ENCODE data around the gene SOX21. TPM values are rescaled to one million over a fixed set of nuclear protein-coding genes. Genes with fewer than 3 reads are reported as not detected.

Gene SOX21
- total and polyA plus RNA-seq, 2 of the 8 experiments (the other 6 are each of a cell fraction or from before 2014, with no cell fraction given): 3.9 TPM

DNA sequence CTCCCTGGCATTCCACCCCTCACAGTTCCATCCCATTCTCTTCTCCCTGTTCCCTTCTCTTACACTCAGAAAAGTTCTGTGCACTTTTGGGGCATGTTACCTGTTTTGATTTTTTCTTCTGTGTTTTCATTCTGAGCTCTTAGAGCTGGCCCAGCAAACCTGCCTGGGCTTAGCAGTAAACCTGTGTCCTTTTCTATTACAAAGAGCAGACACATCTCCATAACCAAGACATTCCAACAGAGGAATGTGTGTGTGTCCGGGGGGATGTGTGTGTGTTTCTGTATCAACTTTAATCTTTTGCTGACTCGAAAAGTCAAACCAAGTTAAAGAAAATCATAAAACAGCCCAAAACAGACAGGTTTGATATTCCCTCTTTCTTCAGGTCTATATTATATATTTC, 49.1 kb upstream of the SOX21 start (continued):
- TF ChIP-seq, protein P1, sequence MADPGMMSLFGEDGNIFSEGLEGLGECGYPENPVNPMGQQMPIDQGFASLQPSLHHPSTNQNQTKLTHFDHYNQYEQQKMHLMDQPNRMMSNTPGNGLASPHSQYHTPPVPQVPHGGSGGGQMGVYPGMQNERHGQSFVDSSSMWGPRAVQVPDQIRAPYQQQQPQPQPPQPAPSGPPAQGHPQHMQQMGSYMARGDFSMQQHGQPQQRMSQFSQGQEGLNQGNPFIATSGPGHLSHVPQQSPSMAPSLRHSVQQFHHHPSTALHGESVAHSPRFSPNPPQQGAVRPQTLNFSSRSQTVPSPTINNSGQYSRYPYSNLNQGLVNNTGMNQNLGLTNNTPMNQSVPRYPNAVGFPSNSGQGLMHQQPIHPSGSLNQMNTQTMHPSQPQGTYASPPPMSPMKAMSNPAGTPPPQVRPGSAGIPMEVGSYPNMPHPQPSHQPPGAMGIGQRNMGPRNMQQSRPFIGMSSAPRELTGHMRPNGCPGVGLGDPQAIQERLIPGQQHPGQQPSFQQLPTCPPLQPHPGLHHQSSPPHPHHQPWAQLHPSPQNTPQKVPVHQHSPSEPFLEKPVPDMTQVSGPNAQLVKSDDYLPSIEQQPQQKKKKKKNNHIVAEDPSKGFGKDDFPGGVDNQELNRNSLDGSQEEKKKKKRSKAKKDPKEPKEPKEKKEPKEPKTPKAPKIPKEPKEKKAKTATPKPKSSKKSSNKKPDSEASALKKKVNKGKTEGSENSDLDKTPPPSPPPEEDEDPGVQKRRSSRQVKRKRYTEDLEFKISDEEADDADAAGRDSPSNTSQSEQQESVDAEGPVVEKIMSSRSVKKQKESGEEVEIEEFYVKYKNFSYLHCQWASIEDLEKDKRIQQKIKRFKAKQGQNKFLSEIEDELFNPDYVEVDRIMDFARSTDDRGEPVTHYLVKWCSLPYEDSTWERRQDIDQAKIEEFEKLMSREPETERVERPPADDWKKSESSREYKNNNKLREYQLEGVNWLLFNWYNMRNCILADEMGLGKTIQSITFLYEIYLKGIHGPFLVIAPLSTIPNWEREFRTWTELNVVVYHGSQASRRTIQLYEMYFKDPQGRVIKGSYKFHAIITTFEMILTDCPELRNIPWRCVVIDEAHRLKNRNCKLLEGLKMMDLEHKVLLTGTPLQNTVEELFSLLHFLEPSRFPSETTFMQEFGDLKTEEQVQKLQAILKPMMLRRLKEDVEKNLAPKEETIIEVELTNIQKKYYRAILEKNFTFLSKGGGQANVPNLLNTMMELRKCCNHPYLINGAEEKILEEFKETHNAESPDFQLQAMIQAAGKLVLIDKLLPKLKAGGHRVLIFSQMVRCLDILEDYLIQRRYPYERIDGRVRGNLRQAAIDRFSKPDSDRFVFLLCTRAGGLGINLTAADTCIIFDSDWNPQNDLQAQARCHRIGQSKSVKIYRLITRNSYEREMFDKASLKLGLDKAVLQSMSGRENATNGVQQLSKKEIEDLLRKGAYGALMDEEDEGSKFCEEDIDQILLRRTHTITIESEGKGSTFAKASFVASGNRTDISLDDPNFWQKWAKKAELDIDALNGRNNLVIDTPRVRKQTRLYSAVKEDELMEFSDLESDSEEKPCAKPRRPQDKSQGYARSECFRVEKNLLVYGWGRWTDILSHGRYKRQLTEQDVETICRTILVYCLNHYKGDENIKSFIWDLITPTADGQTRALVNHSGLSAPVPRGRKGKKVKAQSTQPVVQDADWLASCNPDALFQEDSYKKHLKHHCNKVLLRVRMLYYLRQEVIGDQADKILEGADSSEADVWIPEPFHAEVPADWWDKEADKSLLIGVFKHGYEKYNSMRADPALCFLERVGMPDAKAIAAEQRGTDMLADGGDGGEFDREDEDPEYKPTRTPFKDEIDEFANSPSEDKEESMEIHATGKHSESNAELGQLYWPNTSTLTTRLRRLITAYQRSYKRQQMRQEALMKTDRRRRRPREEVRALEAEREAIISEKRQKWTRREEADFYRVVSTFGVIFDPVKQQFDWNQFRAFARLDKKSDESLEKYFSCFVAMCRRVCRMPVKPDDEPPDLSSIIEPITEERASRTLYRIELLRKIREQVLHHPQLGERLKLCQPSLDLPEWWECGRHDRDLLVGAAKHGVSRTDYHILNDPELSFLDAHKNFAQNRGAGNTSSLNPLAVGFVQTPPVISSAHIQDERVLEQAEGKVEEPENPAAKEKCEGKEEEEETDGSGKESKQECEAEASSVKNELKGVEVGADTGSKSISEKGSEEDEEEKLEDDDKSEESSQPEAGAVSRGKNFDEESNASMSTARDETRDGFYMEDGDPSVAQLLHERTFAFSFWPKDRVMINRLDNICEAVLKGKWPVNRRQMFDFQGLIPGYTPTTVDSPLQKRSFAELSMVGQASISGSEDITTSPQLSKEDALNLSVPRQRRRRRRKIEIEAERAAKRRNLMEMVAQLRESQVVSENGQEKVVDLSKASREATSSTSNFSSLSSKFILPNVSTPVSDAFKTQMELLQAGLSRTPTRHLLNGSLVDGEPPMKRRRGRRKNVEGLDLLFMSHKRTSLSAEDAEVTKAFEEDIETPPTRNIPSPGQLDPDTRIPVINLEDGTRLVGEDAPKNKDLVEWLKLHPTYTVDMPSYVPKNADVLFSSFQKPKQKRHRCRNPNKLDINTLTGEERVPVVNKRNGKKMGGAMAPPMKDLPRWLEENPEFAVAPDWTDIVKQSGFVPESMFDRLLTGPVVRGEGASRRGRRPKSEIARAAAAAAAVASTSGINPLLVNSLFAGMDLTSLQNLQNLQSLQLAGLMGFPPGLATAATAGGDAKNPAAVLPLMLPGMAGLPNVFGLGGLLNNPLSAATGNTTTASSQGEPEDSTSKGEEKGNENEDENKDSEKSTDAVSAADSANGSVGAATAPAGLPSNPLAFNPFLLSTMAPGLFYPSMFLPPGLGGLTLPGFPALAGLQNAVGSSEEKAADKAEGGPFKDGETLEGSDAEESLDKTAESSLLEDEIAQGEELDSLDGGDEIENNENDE (IDR thresholded peaks at IDR 0.05; ENCODE audit: insufficient replicate concordance, low read length): peak; percentile 41
- TF ChIP-seq SUZ12 (IDR thresholded peaks at IDR 0.05; ENCODE audit: low read length): no peak
- TF ChIP-seq SP1 (IDR thresholded peaks at IDR 0.05; ENCODE audit: low read depth, low read length): peak; percentile 86
- TF ChIP-seq RAD21 (IDR thresholded peaks at IDR 0.05 in 1 of 2, conservative IDR thresholded peaks at IDR 0.05 in 1 of 2; ENCODE audit: low read depth in 2 of 2, low read length in 2 of 2): 0 out of 4 replicates have a peak, but pooled peaks of 1 of the 2 experiments have one; percentile 4
- no peak for TF ChIP-seq KDM5A (IDR thresholded peaks at IDR 0.05; ENCODE audit: low read length)
- no peak for TF ChIP-seq SP2 (IDR thresholded peaks at IDR 0.05; ENCODE audit: low read length)
